ENCODE data around the gene CEBPZOS.

DNA sequence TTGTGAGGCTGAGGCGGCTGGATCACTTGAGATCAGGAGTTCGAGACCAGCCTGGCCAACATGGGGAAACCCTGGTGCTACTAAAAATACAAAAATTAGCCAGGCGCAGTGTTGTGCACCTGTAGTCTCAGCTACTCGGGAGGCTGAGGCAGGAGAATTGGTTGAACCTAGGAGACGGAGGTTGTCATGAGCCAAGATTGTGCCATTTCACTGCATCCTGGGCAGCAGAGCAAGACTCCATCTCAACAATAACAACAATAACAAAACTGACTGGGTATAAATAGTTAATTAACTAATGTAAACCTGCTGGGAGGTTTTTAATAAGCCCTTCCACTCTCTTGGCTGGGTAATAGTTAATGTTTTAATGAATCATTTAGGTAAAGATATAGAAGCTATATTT, 15.7 kb upstream of the CEBPZOS start:
- TF ChIP-seq EP300 (IDR thresholded peaks at IDR 0.05) (no peak), CTCF (IDR thresholded peaks at IDR 0.05) (no peak), POLR2A (IDR thresholded peaks at IDR 0.05) (no peak), POLR2AphosphoS5 (IDR thresholded peaks at IDR 0.05) (no peak)

Data from stomach (tissue), 4 donors.